G401 (cell line): ENCODE results near the gene IL4I1. TPM values are rescaled to one million over a fixed set of nuclear protein-coding genes. Genes with fewer than 3 reads are reported as not detected.

Experiments used
- DNase-seq: peaks from one replicate; pipeline ENCODE4 v3.0.0-alpha.2; 2015; ENCODE audit warnings: low spot score
- in situ Hi-C: cut with HindIII; loops from 2 replicates; pipeline ENCODE4 v1.10.0; 2016; ENCODE audit warnings: low sequenced_read_pairs, mixed read lengths
- total RNA-seq: library from RNA; depleted of rRNA; stranded (reverse); fragments of >200 nt; shearing (Covaris generic); gene quantifications from 2 replicates; pipeline ENCODE4 v1.2.3, GENCODE V29; 2014; rRNA removed

Gene IL4I1
- total RNA-seq, 1 experiment from 2014 or later, result 0.07 TPM

- no peak for DNase-seq
- in situ Hi-C loops, result no loop called here
These were observed 52.3 kb downstream of the IL4I1 start for GRCh38 chr19:49844138-49845095.

GRCh38 chr19:49843265-49843664, 53.4 kb downstream of the IL4I1 start:
- no peak for DNase-seq
- in situ Hi-C loops, result no loop called here

- DNase-seq, result no peak
- in situ Hi-C loops, result no loop called here
These were observed 55.9 kb downstream of the IL4I1 start for GRCh38 chr19:49840736-49841249.

- in situ Hi-C loops, result no loop called here
These were observed 56.4 kb downstream of the IL4I1 start for GRCh38 chr19:49840321-49840720.

GRCh38 chr19:49839713-49840112, 57.0 kb downstream of the IL4I1 start:
- no peak for DNase-seq
- in situ Hi-C loops, result no loop called here

More at GRCh38 chr19:49840321-49840720, 56.4 kb downstream of the IL4I1 start:
- DNase-seq, result no peak

Other genes with a start within 250 kb of the IL4I1 start
- gene IRF3, start 231.0 kb downstream of the IL4I1 start, total RNA-seq, result 56.7 and 59.6 TPM in 2 replicates
- 8.1 and 13.9 TPM in 2 replicates for gene BCL2L12, start 231.0 kb downstream of the IL4I1 start, total RNA-seq
- 633 and 640 TPM in 2 replicates for gene PRMT1, start 219.6 kb downstream of the IL4I1 start, total RNA-seq
- gene ADM5, start 207.3 kb downstream of the IL4I1 start, total RNA-seq, result 1.1 and 1.7 TPM in 2 replicates
- 38.8 and 54.5 TPM in 2 replicates for gene CPT1C, start 205.8 kb downstream of the IL4I1 start, total RNA-seq
- 0.49 TPM in 1 of 2 replicates, not detected in the other for gene TSKS, start 133.6 kb downstream of the IL4I1 start, total RNA-seq
- 152 and 155 TPM in 2 replicates for gene AP2A1, start 129.9 kb downstream of the IL4I1 start, total RNA-seq
- gene FUZ, start 83.6 kb downstream of the IL4I1 start, total RNA-seq, result 33.9 and 38.6 TPM in 2 replicates
- 30.2 and 44.7 TPM in 2 replicates for gene MED25, start 78.6 kb downstream of the IL4I1 start, total RNA-seq
- 147 and 166 TPM in 2 replicates for gene PTOV1, start 45.7 kb downstream of the IL4I1 start, total RNA-seq
- 90.2 and 111 TPM in 2 replicates for gene PNKP, start 29.3 kb downstream of the IL4I1 start, total RNA-seq
- gene AKT1S1, start 19.5 kb downstream of the IL4I1 start, total RNA-seq, result 14.0 and 18.0 TPM in 2 replicates
- gene TBC1D17, start 19.2 kb downstream of the IL4I1 start, total RNA-seq, result 6.5 and 7.6 TPM in 2 replicates
- 9.4 and 12.4 TPM in 2 replicates for gene ATF5, start 32.3 kb upstream of the IL4I1 start, total RNA-seq
- gene NUP62, start 32.6 kb upstream of the IL4I1 start, total RNA-seq, result 79.9 and 86.1 TPM in 2 replicates
- not detected in 2 replicates for gene SIGLEC11, start 64.3 kb upstream of the IL4I1 start, total RNA-seq
- 26.0 and 28.6 TPM in 2 replicates for gene VRK3, start 128.5 kb upstream of the IL4I1 start, total RNA-seq
- gene ZNF473, start 129.1 kb upstream of the IL4I1 start, total RNA-seq, result 15.5 and 42.5 TPM in 2 replicates